Activated naive CD8-positive, alpha-beta T cell treated with anti-CD3 and anti-CD28 coated beads, Interleukin-2, amount 10 ng/mL, durations not matched to agents 7 days and 5 days (primary cell): ENCODE results near the gene OSBPL6. TPM values are rescaled to one million over a fixed set of nuclear protein-coding genes. Genes with fewer than 3 reads are reported as not detected.

Experiments used
- ATAC-seq: fragments of 150-1000 bp; cut with Tn5 transposase; one replicate; pipeline ENCODE4 v1.10.0; 2021; ENCODE audit warnings: low read depth, moderate library complexity
- POLR2A ChIA-PET: fragments of 350-600 bp; sonication (Branson Sonifier 250); formaldehyde crosslinking; loops from one replicate; lab custom pipeline; 2021; ENCODE audit warnings: antibody characterized with exemption; lab: Charles Lee
- DNase-seq: peaks from one replicate; pipeline ENCODE4 v3.0.0; 2021
- H3K27ac Mint-ChIP-seq: one replicate; pipeline ENCODE4 v1.8.0; 2022; ENCODE audit warnings: mild to moderate bottlenecking, mixed read lengths
- H3K27me3 Mint-ChIP-seq: one replicate; pipeline ENCODE4 v1.8.0; 2022; ENCODE audit warnings: mild to moderate bottlenecking, moderate library complexity, mixed read lengths
- H3K36me3 Mint-ChIP-seq: one replicate; pipeline ENCODE4 v1.8.0; 2021; ENCODE audit warnings: mild to moderate bottlenecking, mixed read lengths
- H3K4me1 Mint-ChIP-seq: one replicate; pipeline ENCODE4 v1.8.0; 2021; ENCODE audit warnings: mixed read lengths
- H3K4me3 Mint-ChIP-seq: one replicate; pipeline ENCODE4 v1.8.0; 2022; ENCODE audit warnings: mild to moderate bottlenecking, moderate library complexity, mixed read lengths
- H3K9me3 Mint-ChIP-seq: one replicate; pipeline ENCODE4 v1.8.0; 2021; ENCODE audit warnings: mixed read lengths
- total RNA-seq, 2 experiments: library from RNA; stranded (reverse); gene quantifications; one replicate each; pipeline ENCODE4 v1.2.3, GENCODE V29; 2021

OSBPL6 gene
- total RNA-seq, 2 experiments from 2014 or later, result 0.08 to 0.20 TPM

GRCh38 chr2:178256382-178257042 is 62.2 kb downstream of the OSBPL6 start:
- no peaks in the 10 kb centered on the region for H3K4me1 Mint-ChIP-seq
- H3K27ac Mint-ChIP-seq, result no peak overlapping the region
- no peaks in the 10 kb centered on the region for H3K9me3 Mint-ChIP-seq
- no peaks in the 10 kb centered on the region for H3K36me3 Mint-ChIP-seq
- DNase-seq (no peak), ATAC-seq (no peak)
- no peak overlapping the region for H3K4me3 Mint-ChIP-seq
- POLR2A ChIA-PET, result no interaction called here
- H3K27me3 Mint-ChIP-seq, result peaks cover 8% of the 10 kb centered on the region

GRCh38 chr2:178257127-178257526 is 62.8 kb downstream of the OSBPL6 start:
- H3K27me3 Mint-ChIP-seq, result peaks cover 8% of the 10 kb centered on the region
- no peaks in the 10 kb centered on the region for H3K36me3 Mint-ChIP-seq
- H3K4me1 Mint-ChIP-seq, result no peaks in the 10 kb centered on the region
- DNase-seq, result no peak
- no peaks in the 10 kb centered on the region for H3K9me3 Mint-ChIP-seq
- H3K4me3 Mint-ChIP-seq, result no peak overlapping the region
- POLR2A ChIA-PET, result no interaction called here
- no peak overlapping the region for H3K27ac Mint-ChIP-seq
- ATAC-seq, result no peak

- no peak for DNase-seq
- ATAC-seq, result no peak
- H3K4me3 Mint-ChIP-seq, result no peak overlapping the region
- POLR2A ChIA-PET, result no interaction called here
- H3K27ac Mint-ChIP-seq, result no peak overlapping the region
- H3K9me3 Mint-ChIP-seq, result no peaks in the 10 kb centered on the region
- no peaks in the 10 kb centered on the region for H3K36me3 Mint-ChIP-seq
- H3K4me1 Mint-ChIP-seq, result no peaks in the 10 kb centered on the region
- peaks cover 8% of the 10 kb centered on the region for H3K27me3 Mint-ChIP-seq
These were observed 64.6 kb downstream of the OSBPL6 start for GRCh38 chr2:178258916-178259315.

GRCh38 chr2:178263159-178263860 is 69.0 kb downstream of the OSBPL6 start:
- H3K4me1 Mint-ChIP-seq, result no peaks in the 10 kb centered on the region
- no peak overlapping the region for H3K27ac Mint-ChIP-seq
- no peak for DNase-seq
- no peak for ATAC-seq
- H3K4me3 Mint-ChIP-seq, result no peak overlapping the region
- POLR2A ChIA-PET, result no interaction called here
- no peaks in the 10 kb centered on the region for H3K9me3 Mint-ChIP-seq
- H3K27me3 Mint-ChIP-seq, result peaks cover 3% of the 10 kb centered on the region
- H3K36me3 Mint-ChIP-seq, result no peaks in the 10 kb centered on the region

- Mint-ChIP-seq H3K4me1 (no peaks in the 10 kb centered on the region), H3K9me3 (no peaks in the 10 kb centered on the region), H3K27ac (no peak overlapping the region), H3K27me3 (peaks cover 3% of the 10 kb centered on the region), H3K36me3 (no peaks in the 10 kb centered on the region), H3K4me3 (no peak overlapping the region)
- DNase-seq (no peak), ATAC-seq (no peak)
- POLR2A ChIA-PET, result no interaction called here
These were observed 69.9 kb downstream of the OSBPL6 start for GRCh38 chr2:178264211-178264610.

GRCh38 chr2:178265851-178266250 is 71.5 kb downstream of the OSBPL6 start:
- Mint-ChIP-seq H3K27ac (no peak overlapping the region), H3K36me3 (no peaks in the 10 kb centered on the region), H3K4me3 (no peak overlapping the region), H3K9me3 (no peaks in the 10 kb centered on the region), H3K4me1 (no peaks in the 10 kb centered on the region), H3K27me3 (no peaks in the 10 kb centered on the region)
- DNase-seq, result no peak
- POLR2A ChIA-PET, result no interaction called here
- ATAC-seq, result no peak

- Mint-ChIP-seq H3K27ac (no peak overlapping the region), H3K9me3 (no peaks in the 10 kb centered on the region), H3K27me3 (no peaks in the 10 kb centered on the region), H3K4me3 (no peak overlapping the region), H3K4me1 (no peaks in the 10 kb centered on the region), H3K36me3 (no peaks in the 10 kb centered on the region)
- POLR2A ChIA-PET, result no interaction called here
- no peak for DNase-seq
- no peak for ATAC-seq
These were observed 72.1 kb downstream of the OSBPL6 start for GRCh38 chr2:178266445-178266844.

GRCh38 chr2:178267660-178268059 is 73.3 kb downstream of the OSBPL6 start:
- H3K27ac Mint-ChIP-seq, result no peak overlapping the region
- no peak for ATAC-seq
- no peaks in the 10 kb centered on the region for H3K36me3 Mint-ChIP-seq
- POLR2A ChIA-PET, result no interaction called here
- H3K4me1 Mint-ChIP-seq, result no peaks in the 10 kb centered on the region
- no peak for DNase-seq
- no peaks in the 10 kb centered on the region for H3K9me3 Mint-ChIP-seq
- no peak overlapping the region for H3K4me3 Mint-ChIP-seq
- H3K27me3 Mint-ChIP-seq, result no peaks in the 10 kb centered on the region

- H3K27ac Mint-ChIP-seq, result no peak overlapping the region
- POLR2A ChIA-PET, result no interaction called here
- DNase-seq, result no peak
- H3K27me3 Mint-ChIP-seq, result no peaks in the 10 kb centered on the region
- ATAC-seq, result no peak
- no peak overlapping the region for H3K4me3 Mint-ChIP-seq
- H3K9me3 Mint-ChIP-seq, result no peaks in the 10 kb centered on the region
- no peaks in the 10 kb centered on the region for H3K4me1 Mint-ChIP-seq
- H3K36me3 Mint-ChIP-seq, result no peaks in the 10 kb centered on the region
These were observed 74.1 kb downstream of the OSBPL6 start for GRCh38 chr2:178268435-178268834.

GRCh38 chr2:178269438-178270224 is 75.3 kb downstream of the OSBPL6 start:
- H3K9me3 Mint-ChIP-seq, result no peaks in the 10 kb centered on the region
- no peak for ATAC-seq
- DNase-seq, result no peak
- no peak overlapping the region for H3K27ac Mint-ChIP-seq
- no peak overlapping the region for H3K4me3 Mint-ChIP-seq
- no peaks in the 10 kb centered on the region for H3K36me3 Mint-ChIP-seq
- POLR2A ChIA-PET, result no interaction called here
- H3K4me1 Mint-ChIP-seq, result no peaks in the 10 kb centered on the region
- H3K27me3 Mint-ChIP-seq, result no peaks in the 10 kb centered on the region

- POLR2A ChIA-PET, result no interaction called here
- Mint-ChIP-seq H3K4me3 (no peak overlapping the region), H3K36me3 (no peaks in the 10 kb centered on the region), H3K27ac (no peak overlapping the region), H3K9me3 (no peaks in the 10 kb centered on the region), H3K27me3 (peaks cover 3% of the 10 kb centered on the region), H3K4me1 (no peaks in the 10 kb centered on the region)
- DNase-seq, result no peak
- ATAC-seq, result no peak
These were observed 76.0 kb downstream of the OSBPL6 start for GRCh38 chr2:178270338-178270737.

- H3K4me1 Mint-ChIP-seq, result no peaks in the 10 kb centered on the region
- H3K4me3 Mint-ChIP-seq, result no peak overlapping the region
- H3K9me3 Mint-ChIP-seq, result no peaks in the 10 kb centered on the region
- H3K27ac Mint-ChIP-seq, result no peak overlapping the region
- no peak for ATAC-seq
- POLR2A ChIA-PET, result no interaction called here
- H3K36me3 Mint-ChIP-seq, result no peaks in the 10 kb centered on the region
- H3K27me3 Mint-ChIP-seq, result peaks cover 3% of the 10 kb centered on the region
- DNase-seq, result no peak
These were observed 76.8 kb downstream of the OSBPL6 start for GRCh38 chr2:178271094-178271493.

- POLR2A ChIA-PET, result no interaction called here
- no peak for DNase-seq
- H3K4me1 Mint-ChIP-seq, result no peaks in the 10 kb centered on the region
- no peak overlapping the region for H3K27ac Mint-ChIP-seq
- H3K36me3 Mint-ChIP-seq, result no peaks in the 10 kb centered on the region
- H3K9me3 Mint-ChIP-seq, result no peaks in the 10 kb centered on the region
- H3K4me3 Mint-ChIP-seq, result no peak overlapping the region
- peaks cover 6% of the 10 kb centered on the region for H3K27me3 Mint-ChIP-seq
- no peak for ATAC-seq
These were observed 77.5 kb downstream of the OSBPL6 start for GRCh38 chr2:178271629-178272333.
